GM10847 (cell line): ENCODE measurements around the gene CDKN1A.
A peak's percentile ranks its signal among the peaks of the same experiment; 100 is the strongest.

Experiments
- POLR2A ChIP-seq: IDR thresholded peaks from 2 replicates; pipeline ENCODE4 v1.6.1; 2011; ENCODE audit not compliant: insufficient read length; ENCODE audit errors: extremely low read depth

Gene CDKN1A

DNA sequence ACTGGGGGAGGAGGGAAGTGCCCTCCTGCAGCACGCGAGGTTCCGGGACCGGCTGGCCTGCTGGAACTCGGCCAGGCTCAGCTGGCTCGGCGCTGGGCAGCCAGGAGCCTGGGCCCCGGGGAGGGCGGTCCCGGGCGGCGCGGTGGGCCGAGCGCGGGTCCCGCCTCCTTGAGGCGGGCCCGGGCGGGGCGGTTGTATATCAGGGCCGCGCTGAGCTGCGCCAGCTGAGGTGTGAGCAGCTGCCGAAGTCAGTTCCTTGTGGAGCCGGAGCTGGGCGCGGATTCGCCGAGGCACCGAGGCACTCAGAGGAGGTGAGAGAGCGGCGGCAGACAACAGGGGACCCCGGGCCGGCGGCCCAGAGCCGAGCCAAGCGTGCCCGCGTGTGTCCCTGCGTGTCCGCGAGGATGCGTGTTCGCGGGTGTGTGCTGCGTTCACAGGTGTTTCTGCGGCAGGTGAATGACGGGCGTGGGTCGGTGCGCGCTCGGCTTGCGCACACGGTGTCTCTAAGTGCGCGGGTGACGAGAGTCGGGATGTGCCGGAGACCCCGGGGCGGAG is at the start of gene CDKN1A:
TSS of gene CDKN1A (plus strand) at position 227 of the 555 bp plus-strand sequence. CDS start 5,388 bp downstream, outside the sequence.
- TF ChIP-seq POLR2A = peak; percentile 100

DNA sequence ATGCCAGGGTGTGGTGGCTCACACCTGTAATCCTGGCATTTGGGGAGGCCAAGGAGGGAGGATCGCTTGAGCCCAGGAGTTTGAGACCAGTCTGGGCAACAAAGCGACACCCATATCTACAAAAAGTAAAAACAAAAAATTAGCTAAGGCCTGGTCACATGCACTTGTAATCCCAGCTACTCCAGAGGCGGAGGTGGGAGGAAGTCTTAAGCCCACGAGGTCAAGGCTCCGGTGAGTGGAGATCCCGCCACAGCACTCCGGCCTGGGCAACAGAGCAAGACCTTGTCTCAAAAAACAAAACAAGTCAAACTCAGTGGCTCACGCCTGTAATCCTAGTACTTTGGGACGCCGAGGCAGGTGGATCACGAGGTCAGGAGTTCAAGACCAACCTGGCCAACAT is 48.7 kb upstream of the CDKN1A start:
- TF ChIP-seq POLR2A = no peak

DNA sequence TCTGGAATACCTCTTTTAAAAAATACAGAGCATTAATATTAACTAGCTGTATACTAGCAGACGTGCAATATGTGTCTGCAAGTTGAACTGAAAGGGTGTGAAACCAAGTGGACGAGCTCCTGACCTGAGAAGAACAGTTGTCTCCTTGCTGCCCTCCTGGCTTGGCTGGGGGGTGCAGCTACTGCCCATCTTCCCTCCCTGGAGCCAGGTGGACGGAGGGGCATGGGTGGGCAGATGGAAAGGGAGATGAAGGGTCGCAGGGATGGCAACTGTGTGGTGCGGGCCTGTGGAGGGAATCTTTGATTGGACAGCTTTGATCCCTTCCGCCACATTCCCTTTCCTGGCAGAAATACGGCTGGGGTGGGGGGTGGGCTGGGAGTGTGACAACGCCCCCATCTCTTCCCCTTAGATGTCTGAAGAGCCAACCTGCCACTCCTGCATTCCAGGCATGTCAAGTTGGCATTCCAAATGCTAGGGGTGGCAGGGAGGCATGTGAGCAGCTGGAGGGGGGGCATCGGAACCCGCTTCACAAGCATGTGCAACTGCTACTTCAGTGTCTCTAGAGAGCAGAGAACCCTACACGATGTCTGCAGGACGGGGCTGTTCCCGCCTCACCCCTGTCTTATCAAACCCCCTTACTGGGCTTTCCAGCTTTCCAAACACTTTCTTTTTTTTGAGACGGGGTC is 47.0 kb upstream of the CDKN1A start:
- TF ChIP-seq POLR2A = no peak

DNA sequence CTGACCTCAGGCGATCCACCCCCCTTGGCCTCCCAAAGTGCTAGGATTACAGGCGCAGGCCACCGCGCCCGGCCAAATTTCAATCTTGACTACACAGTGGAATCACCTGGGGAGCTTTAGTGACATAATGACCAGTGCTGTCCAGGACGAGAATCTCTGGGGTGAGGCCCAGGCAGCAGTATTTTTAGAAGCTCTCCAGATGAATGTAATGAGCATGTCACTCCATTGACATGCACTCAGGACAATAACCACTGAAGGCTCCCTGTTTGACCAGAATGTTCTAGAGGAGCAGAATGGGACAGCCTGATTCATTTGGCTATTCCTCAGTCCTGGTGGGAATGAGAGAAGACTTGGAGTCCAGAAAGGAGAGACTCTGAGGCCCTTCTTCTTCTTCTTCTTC is 45.1 kb upstream of the CDKN1A start:
- no peak for TF ChIP-seq POLR2A

DNA sequence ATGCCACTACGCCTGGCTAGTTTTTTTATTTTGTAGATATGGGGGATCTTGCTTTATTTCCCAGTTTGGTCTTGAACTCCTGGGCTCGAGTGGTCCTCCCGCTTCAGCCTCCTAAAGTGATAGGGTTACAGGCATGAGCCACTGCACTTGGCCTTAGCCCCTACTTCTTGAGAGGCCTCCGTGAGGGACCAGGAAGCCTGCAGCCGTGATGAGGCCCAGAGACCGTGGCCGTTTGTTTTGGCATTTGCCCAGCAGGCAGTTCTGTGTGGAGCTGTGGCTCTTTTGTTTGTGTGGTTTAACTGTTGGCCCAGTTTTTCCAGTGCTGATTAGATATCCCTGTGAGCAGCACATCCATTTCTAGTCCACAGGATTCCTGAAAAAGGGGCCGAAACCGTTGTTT is 44.6 kb upstream of the CDKN1A start:
- no peak for TF ChIP-seq POLR2A

DNA sequence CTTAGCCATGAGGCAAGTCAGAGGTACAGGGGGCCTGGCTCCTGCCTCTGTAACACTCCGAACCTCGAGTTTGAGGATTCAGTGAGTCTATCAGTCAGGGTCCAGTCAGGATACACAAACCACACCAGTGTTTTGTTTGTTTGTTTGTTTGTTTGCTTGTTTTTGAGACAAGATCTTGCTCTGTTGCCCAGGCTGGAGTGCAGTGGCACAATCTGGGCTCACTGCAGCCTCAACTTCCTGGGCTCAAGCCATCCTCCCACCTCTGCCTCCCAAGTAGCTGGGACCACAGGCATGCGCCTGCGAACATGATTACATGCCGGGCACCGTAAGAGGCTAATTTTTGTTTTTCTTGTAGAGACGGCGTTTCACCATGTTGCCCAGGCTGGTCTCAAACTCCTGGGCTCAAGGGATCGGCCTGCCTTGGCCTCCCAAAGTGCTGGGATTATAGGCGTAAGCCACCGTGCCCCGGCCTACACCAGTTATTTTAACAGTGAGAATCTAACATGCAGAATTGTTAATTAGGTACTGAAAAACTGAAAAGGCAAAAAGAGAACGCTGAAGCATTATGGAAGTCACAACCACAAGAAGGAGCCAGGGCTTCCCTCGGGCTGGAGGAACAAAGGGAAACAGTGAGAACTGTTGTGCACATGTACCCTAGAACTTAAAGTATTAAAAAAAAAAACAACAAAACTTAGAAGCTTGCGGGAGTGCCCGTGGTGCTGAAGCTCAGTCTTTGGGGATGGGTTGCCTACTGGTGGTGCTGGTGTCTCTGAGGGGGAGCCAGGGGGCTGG is 44.0 kb upstream of the CDKN1A start:
- TF ChIP-seq POLR2A = no peak

DNA sequence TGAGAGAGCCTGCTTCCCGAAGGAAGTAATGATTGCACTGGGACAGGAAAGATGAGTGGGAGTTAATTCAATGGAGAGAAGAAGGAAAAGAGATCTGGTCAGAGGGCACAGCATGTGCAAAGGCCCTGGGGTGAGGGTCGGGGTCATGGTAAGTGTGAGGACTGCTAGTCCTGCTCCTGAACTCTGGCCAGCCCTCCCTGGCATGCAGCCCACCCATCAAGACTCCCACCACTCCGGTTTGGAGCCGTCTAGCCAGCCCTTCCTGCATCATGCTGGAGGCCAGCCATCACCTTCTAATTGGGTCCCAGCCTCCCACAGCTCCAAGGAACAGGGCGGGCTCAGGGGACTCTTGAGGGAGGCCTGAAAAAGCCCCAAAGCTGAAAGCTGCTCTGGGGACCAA is 42.2 kb upstream of the CDKN1A start:
- TF ChIP-seq POLR2A = no peak

DNA sequence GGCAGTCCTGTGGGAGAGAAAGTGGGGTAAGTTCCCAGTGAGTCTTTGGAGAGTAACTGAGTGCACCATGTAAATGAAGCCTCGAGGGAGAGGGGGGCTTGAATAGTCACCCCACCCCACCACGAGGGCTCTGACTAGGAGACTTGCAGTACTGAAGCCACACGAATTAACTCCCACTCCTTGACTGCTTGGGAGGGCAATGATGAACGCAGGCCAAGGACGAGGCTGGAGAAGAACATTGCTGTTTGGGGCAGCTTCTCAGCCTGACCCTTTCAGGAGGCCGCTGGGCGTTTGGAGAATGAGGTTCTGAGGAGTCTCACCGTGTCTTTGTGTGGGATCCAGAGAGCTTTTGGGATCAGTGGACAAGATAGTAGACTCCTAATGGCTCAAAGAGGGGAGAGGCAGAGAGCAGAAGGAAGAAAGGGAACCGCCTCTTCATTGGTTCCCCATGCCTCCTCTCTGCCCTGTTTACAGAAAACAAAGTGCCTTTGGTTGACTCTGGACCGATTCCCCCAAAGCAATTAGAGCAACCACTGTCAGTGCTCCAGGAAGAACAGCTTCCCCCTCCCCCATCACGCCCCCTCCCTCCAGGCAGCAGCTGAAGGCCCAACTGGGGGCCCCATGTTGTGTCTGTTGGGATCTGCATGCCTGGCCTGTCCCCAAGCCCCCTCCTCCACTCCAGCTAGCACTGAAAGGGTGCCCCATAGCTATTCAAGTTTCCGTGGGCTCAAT is 41.7 kb upstream of the CDKN1A start:
- no peak for TF ChIP-seq POLR2A

DNA sequence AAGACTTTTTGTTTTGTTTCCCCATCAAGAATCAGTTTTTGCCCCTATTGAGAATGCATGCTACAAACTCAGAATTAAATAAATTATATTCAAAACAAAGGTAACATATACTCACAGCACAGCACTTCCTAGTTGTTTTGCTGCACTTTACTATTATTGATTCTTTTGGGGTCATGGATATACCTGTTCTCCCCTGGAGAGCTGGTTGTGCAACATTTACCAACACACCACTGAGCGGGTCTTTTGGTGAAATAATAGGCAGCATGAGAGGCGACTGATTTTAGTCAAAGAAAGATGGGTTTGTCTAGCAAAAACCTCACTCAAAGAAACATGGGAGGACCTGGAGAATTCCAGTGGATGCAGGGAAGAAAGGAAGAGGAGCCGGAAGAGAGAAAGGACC is 39.9 kb upstream of the CDKN1A start:
- no peak for TF ChIP-seq POLR2A

DNA sequence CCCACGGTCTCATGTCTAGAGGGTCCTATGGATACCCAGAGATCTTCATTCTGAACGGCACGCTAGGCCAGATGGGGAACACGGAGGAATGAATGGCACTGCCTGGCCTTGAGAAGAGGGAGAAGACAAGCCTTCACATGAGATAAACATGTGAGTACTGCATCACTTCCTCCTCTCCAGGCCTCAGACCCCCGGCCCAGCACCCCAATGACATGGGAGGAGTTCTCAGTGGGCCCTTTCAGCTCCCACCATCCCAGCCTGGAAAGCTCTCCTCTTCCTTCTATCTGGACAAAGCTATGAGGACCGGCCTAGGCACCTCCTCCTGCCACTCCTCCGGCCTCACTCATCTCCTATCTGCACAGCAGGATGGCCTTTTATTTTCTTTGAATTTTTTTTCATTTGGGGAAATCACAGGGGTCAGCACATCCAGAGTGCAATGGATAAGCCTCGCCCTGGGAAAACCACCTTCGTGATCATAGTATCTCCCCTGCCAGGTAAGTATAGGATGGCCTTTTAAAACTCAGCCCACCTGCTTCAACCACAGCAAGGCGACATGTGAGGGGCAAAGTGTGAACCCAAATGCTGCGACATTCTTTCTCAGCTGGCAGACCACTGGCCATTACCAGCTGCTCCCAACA is 39.2 kb upstream of the CDKN1A start:
- no peak for TF ChIP-seq POLR2A

DNA sequence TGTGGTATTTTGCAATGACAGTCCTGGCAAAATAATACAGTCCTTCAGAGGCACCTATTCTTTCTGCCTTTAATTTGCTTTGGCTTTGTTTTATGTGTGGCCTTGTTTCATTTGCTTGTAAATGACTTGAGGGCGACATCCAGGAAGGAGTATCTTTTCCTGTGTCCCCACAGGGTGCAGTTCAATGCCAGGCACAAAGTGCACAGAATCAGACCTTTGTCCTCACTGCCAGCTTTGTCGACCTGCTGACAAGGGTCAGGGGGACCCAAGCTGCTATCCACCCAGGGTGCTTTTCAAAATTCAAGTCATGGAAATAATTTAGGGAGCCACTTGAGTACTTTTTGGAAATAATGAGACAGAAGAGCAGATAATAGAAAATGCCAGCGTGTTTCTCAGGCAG is 37.0 kb upstream of the CDKN1A start:
- TF ChIP-seq POLR2A = no peak

DNA sequence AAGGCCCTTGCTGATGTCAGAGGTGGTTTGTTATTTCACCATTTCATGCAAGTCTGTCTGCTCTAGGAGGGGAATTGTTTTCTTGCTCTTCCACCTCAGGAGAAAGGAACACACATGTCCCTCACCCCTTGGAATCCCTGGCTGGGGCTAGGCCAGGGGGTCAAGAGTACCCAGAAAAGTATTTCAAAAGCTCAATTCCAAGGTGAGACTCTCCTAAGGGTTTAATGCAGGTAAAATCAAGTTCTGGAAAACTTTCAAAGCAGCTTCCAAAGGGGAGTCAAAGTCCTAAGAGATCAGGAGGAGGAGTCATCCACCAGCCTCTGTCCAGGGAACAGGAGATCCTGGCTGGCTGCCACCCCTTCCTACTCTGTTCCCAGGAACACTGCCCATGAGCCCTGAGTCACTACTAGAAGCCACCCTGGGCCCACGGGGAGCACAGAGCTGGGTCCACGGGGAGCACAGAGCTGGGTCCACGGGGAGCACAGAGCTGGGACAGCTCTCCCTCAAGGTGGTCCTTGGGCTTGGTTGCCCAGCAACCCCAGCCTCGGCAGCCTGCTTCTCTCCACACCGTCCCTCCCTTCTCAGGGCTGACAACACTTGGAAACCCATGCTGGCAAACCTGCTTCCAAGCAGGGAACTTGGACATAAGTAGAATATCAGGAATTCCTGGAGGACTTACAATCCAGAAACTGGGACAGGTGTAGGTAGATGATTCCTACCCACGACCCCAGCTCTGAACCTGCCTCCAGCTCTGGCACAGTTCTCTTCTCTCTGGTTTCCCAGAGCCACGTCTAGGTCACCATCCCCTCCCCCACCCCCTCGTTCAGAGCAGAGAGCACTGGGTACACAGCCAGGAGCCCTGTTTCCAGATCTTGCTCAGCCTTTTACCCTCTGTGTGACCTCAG is 35.3 kb upstream of the CDKN1A start:
- TF ChIP-seq POLR2A = no peak

DNA sequence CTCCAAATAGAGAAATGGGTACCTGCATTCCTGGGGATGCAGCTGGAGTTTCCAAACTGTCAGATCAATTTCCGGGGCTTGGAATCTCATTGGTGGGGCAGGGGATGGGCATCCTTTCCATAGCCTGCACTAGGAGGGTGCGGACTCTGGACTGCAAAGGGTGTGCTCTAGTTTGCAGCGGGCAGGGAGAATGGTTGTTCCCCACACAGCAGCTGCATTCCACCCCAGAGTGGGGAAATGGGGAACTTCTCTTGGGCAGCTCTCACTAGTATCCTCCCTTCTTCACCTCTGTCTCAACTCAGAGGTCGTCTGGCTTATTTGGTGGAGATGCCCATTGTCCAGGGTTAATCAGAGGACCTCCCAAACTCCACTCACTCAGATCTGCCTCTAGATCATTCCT is 34.5 kb upstream of the CDKN1A start:
- TF ChIP-seq POLR2A = no peak

DNA sequence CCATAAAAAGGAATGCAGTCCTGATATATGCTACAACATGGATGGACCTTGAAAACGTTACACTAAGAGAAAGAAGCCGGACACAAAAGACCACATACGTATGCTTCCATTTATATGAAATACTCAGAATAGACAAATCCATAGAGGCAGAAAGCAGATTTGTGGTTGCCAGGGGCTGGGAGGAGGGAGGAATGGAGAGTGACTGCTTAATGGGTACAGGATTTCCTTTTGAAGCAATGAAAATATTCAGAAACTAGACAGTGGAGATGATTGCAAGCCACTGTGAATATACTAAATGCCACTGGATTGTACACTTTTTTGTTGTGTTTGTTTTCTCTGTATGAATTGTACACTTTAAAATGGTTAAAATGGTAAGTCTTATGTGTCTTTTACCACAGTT is 29.4 kb upstream of the CDKN1A start:
- TF ChIP-seq POLR2A = no peak

DNA sequence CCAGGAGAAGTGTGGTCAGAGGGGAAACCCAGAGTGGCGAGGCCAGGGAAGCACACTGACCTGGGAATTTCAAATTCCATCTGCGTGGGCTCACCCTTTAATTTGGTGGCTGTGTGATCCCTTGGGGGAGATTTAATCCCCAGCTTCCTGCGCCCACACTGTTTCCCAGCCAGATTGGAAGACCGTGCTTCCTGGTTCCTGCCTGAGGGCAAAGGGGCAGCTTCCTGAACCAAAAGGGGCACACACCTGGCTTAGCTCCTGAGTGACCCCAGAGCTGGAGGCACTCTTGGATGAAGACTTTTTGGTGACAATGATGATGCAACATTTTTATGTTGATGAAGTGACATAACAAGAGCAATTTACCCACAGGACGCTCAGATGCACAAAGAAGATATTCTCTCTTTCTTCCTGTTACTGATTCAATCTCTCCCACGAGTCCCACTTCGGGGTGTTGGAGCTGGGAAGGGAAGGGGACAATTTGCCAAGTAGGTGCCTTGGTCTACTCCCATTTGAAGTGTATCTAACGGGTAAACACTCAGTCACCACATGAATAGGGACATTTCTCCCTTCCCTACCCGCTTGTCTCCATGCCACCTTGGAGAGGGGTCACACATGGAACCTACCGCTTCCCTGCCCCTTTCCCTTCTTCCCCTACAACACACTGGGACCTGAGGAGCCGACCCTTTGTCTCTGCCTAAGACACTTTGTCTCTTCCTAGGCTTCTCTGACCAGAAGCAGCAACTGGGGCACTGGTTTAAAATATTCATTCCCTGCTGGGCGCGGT is 28.6 kb upstream of the CDKN1A start:
- no peak for TF ChIP-seq POLR2A
